AG09319 (cell line): ENCODE results near the gene TBC1D22A.

Experiments used
- DNase-seq: peaks from one replicate; pipeline ENCODE4 v3.0.0-alpha.2; 2010; ENCODE audit warnings: low read depth; ENCODE audit errors: extremely low read depth
- CTCF ChIP-seq: IDR thresholded peaks from 2 replicates; pipeline ENCODE4 v1.5.1; 2011; ENCODE audit warnings: low read depth, mild to moderate bottlenecking, inconsistent platforms, low read length, moderate library complexity

The TBC1D22A gene

GRCh38 chr22:47030881-47031627, 268.6 kb downstream of the TBC1D22A start:
- DNase-seq = no peak

GRCh38 chr22:47031628-47031915, 269.1 kb downstream of the TBC1D22A start:
- TF ChIP-seq CTCF = no peak
- DNase-seq = no peak

More at GRCh38 chr22:47030881-47031627, 268.6 kb downstream of the TBC1D22A start:
- no peak for TF ChIP-seq CTCF

- no peak for DNase-seq
- no peak for TF ChIP-seq CTCF
Measured at GRCh38 chr22:47032091-47032943, 269.9 kb downstream of the TBC1D22A start.

- no peak for DNase-seq
- no peak for TF ChIP-seq CTCF
Measured at GRCh38 chr22:47032956-47033647, 270.7 kb downstream of the TBC1D22A start.

- DNase-seq = no peak
Measured at GRCh38 chr22:47033648-47034000, 271.2 kb downstream of the TBC1D22A start.

GRCh38 chr22:47034076-47034808, 271.8 kb downstream of the TBC1D22A start:
- no peak for TF ChIP-seq CTCF
- no peak for DNase-seq

More at GRCh38 chr22:47033648-47034000, 271.2 kb downstream of the TBC1D22A start:
- no peak for TF ChIP-seq CTCF
